GM12864 (cell line): ENCODE data around the gene BAG2.
A peak's percentile ranks its signal among the peaks of the same experiment; 100 is the strongest.

Experiments
- DNase-seq: peaks from one replicate; pipeline ENCODE4 v3.0.0-alpha.2; 2011; ENCODE audit warnings: low read depth
- H3K4me3 ChIP-seq: 2 replicates; pipeline ENCODE4 v1.5.1; 2011; ENCODE audit warnings: mild to moderate bottlenecking, low read depth, low read length, control low read depth
- CTCF ChIP-seq: IDR thresholded peaks from 2 replicates; pipeline ENCODE4 v1.5.1; 2011; ENCODE audit warnings: low read depth, mild to moderate bottlenecking, moderate library complexity, low read length, control low read depth, inconsistent platforms; ENCODE audit errors: missing control alignments

Gene BAG2

DNA sequence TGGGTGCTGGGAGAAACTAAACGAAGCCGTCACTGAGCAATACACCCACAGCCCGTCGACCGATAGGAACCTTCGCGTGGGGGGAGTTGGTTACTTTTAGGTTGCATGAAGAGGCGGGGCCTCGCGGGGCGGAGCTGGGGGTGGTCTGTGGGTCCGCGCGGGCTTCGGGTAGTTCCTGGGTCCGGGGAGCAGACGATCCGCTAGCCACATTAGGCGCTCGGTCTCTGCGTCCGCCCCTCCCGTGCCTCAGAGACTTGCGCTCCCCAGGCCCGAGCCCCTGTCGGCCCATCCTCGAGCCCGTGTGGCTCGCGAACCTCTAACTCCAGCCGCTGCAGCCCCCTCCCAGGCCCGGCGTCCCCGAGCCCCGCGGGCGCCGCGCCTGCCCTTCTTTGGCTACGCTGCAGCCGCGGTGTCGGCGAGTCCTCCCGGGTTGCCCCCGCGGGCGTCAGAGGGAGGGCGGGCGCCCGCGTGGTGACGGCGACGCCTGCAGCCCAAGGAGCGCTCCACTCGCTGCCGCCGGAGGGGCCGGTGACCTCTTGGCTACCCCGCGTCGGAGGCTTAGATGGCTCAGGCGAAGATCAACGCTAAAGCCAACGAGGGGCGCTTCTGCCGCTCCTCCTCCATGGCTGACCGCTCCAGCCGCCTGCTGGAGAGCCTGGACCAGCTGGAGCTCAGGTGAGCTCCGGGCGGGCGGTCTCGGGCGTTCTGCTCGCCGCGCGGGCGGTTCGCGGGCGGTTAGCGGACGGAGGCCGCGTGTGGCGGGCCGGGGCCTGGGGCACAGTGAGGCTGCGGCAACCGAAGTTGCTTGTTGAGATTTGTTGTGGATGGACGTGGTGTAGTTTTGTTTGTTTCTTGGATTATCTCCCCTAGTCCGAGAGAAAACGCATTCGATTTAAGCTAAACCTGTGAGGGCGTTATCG lies at the start of gene BAG2:
BAG2 (plus strand) TSS at position 191 of the 920 bp plus-strand sequence; CDS start at position 563, 372 bp downstream.
- peak; percentile 25 for TF ChIP-seq CTCF

DNA sequence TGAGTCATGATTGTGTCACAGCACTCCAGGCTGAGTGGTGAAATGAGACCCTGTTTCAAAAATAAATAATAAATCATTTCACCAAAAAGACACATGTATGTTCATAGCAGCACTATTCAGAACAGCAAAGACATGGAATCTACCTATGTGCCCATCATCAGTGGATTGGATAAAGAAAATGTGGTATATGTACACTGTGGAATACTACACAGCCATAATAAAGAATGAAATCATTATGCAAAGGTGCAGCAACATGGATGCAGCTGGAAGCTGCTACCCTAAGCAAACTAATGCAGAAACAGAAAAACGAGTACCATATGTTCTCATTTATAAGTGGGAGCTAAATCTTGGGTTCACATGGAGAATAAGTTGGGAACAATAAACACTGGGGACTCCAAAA lies 49.0 kb upstream of the BAG2 start:
- no peak for DNase-seq
- no peak for TF ChIP-seq CTCF
- no peak overlapping the region for H3K4me3 ChIP-seq

More for the DNA sequence above, at the start of gene BAG2:
- peak within 1 kb of the TSS; percentile 78 for H3K4me3 ChIP-seq
- DNase-seq = peak; percentile 85

DNA sequence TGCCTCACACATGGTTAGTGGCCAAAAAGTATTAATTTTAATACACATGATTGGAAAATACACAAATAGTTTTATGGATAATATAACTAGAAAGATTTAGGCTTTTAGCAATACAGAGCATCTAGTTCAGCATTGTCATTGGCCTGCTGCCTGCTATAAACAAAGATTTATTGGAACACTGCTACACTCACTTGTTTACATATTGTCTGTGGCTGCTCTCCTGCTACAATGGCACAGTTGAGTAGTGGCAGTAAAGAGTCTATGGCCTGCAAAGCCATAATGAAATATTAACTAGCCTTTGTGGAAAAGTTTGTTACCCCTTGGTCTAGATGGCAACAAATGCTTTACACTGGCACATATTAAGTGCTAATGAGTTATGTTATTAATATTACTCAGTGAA lies 44.4 kb upstream of the BAG2 start:
- DNase-seq = no peak
- no peak overlapping the region for H3K4me3 ChIP-seq
- TF ChIP-seq CTCF = no peak

GRCh38 chr6:57130661-57131177 lies 41.4 kb upstream of the BAG2 start:
- no peak for DNase-seq
- H3K4me3 ChIP-seq = no peak overlapping the region
- TF ChIP-seq CTCF = no peak

- no peak for TF ChIP-seq CTCF
- H3K4me3 ChIP-seq = no peak overlapping the region
- DNase-seq = no peak
These were observed 37.2 kb upstream of the BAG2 start for GRCh38 chr6:57134954-57135353.

DNA sequence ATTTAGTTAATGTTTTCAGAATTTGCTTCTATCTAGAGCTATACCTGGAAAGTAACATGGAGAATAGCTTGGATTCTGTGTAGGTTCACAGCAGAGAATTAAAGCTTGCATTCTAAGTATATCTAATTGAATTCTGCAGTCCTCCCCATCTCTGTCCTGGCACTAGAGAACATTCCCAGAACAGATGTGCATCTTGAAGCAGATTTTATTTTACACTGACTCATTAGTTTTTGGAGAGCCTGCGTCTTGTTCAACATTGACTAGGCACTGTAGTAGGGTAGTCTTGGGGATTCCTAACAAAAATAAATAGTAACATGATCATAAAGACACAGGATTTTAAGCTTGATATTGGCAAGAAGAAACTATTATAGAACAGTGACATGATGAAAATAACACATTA lies 36.2 kb upstream of the BAG2 start:
- no peak for DNase-seq
- no peak for TF ChIP-seq CTCF
- no peak overlapping the region for H3K4me3 ChIP-seq

DNA sequence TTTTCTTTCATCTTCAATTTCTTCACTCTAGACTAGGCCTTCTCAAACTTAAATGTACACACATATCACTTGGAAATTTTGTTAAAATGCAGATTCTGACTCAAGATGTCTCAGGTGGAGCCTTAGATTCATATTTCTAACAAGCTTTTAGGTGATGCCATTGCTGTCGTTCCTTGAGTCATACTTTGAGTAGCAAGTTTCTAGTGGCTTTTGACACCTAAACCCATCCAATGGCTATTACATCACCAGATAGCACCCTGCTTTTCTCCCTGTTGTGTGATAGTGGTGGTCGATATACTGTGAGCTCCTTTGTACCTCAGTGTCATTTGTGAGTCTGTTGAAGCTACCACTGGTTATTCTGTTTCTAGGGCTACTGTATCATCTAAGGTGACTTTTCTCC lies 34.8 kb upstream of the BAG2 start:
- no peak overlapping the region for H3K4me3 ChIP-seq
- TF ChIP-seq CTCF = no peak
- no peak for DNase-seq
